Globus pallidus (tissue), 1 donor: ENCODE data around the gene DPY19L2.
"Not testable (repeated sequence)": the region's sequence is repeated elsewhere in the genome, so short reads cannot be mapped to it uniquely, and the experiment has no call there.

Experiments
- DNase-seq: peaks from one replicate; pipeline ENCODE4 v3.0.0-alpha.2; 2015; ENCODE audit warnings: low spot score

The DPY19L2 gene

DNA sequence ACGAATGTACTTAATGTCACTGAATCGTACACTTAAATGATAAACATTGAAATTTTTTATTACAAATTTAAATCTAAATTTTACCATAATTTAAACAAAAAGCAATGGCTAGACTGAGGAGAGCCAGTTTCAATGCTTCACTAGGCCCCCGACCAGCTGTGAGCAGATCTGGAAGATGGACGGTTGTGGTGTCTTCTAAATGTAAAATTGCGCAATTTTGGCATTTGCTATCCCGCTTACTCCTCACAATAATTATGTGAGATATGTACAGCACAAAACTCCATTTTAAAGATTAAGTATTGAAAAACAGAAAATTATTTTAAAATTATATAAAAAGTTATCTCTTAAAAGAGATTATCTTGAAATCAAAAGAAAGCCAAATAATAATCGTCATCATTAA, 5.3 kb downstream of the DPY19L2 start:
- DNase-seq = not testable (repeated sequence)

DNA sequence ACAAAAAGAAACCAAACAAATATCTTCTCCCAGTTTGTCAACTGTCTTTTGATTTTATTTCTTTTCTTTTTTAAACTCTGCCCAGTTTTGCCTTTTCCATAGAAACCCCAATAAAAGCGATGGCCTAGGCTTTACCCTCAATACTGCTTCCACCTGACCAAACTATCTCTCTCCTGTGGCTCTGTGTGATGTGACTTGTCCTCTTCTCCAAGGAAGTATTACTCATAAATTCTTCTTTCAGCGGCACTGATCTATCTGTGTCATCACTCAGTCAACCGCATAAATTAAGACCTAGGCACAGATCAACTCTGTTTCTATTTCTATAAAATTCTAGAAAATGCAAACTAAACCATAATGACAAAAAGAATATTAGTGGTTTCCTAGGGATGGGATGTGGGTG, 9.8 kb downstream of the DPY19L2 start:
- not testable (repeated sequence) for DNase-seq

DNA sequence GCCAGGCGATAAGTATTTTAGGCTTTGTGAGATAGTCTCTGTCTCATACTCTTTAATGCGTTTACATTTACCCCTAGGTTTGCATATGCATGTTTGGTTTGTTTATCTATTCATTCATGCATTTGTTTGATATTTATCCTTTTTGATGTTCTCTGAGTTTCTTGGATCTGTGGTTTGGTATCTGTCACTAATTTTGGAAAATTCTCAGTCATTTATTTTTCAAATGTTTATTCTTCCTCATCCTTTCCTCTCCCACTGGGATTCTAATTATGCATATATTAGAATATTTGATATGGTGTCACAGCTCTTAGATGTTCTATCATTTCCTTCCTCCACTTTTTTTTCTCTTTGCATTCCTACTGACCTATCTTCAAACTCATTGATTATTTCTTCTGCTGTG, 11.9 kb downstream of the DPY19L2 start:
- DNase-seq = not testable (repeated sequence)

DNA sequence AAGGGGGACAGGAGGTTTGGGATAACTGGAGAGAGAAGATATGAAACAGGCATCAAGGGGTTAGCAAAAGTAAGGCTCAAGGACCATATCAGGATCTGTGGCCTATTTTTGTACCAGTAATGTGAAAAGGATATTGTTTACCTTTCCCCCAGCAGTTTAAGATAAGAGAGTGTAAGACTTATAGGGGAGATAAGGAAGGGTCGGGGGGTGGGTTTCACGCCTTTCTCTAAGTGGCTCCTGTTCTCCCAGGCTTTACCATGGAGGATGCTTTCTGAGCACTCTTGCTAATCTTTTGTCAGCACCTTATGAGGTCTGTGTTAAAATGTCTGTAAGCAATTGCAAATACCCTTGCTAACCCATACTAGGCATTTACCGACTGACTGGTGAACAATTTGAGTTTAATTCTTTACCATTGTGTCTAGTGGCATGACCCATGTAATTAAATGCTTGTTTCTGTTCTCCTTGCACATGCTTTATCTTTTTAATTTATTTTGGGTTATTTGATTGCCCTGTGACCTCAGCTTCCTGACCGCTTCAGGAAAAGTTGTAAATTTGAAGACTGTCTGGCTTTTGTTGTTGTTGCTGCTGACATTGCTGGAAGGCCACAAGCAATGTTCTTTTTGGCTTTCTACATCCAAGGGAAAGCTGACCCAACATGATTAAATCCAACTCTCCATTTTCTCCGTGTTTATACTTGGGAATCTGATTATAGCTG, 12.6 kb downstream of the DPY19L2 start:
- DNase-seq = not testable (repeated sequence)

DNA sequence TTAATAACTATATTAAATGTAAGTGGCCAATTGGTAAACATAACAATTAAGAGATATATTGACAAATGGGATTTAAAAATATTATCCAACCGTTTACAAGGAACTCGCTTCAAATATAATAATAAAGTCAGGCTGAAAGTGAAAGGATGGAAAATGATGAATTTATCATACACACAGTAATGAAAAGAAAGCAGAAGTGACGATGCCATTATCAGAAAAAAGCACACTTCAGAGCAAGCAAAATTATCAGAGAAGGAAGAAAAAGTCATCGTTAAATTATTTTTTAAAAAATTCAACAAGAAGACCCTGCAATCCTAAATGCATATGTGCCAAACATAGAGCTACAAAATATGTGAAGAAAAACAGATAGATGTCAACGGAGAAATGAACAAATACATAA, 13.8 kb downstream of the DPY19L2 start:
- not testable (repeated sequence) for DNase-seq

DNA sequence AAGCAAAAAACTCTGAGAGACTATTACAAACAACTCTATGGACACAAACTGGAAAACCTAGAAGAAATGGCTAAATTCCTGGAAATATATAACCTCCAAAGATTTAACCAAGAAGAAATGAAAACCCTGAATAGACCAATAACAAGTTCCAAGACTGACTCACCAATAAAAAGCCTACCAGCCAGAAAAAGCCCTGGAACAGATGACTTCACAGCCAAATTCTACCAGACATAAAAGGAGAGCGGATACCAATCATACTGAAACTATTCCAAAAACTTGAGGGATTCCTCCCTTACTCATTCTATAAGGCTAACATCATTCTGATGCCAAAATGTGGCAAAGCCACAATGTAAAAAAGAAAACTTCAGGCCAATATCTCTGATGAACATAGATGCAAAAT, 18.8 kb downstream of the DPY19L2 start:
- not testable (repeated sequence) for DNase-seq

DNA sequence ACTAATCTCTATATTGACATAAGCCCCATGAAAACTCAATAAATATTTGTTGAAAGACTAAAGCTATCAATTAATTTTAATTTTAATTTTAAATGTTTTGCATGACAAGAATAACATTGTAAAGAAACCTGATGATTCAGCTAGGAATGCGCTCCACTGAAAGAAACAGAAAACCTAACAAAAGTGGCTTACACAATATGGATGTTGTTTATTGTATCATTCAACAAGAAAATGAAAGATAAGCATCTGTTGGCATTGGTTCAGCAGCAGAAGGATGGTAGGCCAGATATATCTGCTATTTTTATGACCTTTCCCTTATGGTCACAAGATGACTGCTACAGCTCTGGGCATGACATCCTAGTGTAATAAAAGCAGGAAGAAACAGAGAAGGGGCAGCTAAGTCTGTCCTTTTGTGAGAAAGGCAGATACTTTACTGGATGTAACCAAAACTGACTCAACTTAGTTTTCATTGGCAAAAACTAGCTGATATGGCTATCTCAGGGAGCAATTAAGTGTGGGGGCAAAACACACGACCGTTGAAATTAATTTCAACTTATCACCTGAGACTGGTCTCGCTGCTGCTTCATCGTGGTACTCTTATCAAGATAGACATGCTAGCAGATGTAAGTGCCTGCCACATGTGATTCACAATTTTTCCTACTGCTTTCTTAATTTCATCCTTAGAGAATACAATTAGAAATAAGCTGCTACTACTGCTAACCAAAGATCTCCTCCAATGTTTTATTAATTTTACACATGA, 24.7 kb downstream of the DPY19L2 start:
- not testable (repeated sequence) for DNase-seq

DNA sequence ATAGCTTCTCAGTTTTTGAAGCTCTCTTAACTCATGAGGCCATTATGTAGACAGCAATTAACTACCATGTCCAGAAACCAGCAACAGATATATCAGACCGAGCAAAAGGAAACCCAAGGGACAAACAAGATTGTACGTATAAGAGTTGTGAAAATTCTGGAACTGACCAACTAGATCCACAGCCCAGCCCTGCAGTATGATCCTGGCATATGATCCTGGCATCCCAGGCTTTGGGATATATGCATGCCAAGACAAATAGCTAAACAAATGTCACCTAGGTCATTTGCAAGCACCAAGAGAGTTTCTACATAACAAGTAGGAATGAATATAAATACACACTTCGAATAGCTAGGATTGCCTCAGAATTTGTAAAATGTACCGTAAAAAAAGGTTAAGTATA, 44.0 kb downstream of the DPY19L2 start:
- not testable (repeated sequence) for DNase-seq

DNA sequence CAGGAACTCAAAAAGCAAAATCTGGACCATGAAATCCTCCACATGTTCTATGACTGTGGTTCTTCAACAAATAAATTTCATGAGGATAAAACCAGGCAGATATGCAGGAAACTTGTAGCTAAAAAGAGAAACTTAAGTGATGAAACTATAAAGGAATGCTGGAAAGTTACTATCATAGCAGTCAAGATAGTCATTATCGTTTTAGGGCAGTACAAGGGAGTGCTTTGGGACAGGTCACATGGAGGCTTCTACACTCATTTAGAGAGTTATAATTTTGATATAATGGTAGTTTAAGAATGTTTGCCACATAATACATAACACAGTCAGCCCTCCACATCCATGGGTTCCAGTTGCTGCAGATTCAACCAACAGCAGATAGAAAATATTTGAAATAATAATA, 52.7 kb downstream of the DPY19L2 start:
- not testable (repeated sequence) for DNase-seq

DNA sequence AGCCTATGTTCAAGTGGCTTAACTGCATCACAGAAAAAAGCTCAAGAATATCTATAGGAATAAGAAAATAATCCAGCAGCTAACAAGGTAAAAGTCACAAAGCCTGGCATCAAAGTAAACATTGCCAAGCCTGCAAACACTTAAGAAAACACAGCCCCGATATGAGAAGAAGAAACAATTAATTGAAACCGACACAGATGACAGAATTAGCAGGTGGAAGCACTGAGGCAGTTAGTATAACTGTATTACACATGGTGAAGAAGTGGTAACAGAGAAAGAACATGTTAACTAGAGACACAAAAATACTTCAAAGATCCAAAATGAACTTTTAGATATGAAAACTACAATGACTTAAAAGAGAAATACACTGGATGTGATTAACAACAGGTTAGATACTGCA, 57.0 kb downstream of the DPY19L2 start:
- DNase-seq = not testable (repeated sequence)

DNA sequence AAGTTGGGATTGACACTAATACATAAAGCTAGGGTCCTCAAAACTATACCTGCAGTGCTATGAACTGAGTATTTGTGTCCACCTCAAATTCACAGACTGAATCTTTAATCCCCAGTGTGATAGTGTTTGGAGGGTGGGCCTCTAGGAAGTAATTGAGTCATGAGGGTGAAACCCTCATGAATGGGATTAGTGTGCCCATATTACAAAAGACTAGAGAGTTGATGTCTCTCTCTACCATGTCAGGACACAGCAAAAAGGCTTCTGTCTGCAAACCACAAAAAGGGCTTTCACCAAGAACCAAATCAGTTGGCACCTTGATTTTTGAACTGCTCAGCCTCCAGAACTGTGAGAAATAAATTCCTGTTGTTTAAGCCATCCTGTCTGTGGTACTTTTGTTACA, 59.0 kb downstream of the DPY19L2 start:
- DNase-seq = not testable (repeated sequence)

DNA sequence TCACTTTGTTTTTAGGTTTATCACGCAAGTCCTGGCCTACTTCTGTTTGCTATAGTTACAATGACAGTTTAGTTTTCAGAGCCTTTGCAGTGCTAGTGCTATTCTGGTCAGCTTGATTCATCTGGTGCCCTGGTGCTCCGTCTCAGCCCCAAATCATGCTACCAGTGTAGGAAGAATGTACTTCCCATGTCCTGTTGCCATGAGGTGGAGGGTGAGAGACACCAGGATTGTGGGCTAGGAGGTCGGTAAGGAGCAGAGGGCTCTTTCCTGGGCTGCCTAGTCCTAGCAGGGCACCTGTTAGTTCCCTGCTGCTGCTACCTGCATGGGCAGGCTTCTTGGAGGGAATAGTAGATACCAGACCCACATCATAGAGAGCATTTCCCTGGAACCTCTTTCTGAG, 63.3 kb downstream of the DPY19L2 start:
- DNase-seq = not testable (repeated sequence)

DNA sequence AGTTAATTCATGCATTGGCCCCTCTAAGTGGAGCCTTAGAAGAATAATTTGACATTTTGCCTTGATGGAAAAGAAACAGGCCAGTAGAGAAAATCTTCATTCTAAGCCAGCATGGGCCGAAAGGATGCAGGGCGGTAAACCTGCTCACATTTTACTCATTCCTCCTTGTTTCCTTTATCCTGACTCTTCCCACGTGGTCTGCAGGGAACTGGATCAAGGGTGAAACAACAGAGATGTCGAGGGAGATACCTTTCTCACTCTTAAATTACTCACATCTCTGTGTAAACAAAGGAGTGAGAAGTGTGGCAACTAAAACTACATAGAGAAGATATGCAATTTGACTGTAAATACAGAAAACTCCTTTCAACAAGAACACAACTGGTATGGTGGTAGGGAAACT, 73.5 kb downstream of the DPY19L2 start:
- DNase-seq = not testable (repeated sequence)

DNA sequence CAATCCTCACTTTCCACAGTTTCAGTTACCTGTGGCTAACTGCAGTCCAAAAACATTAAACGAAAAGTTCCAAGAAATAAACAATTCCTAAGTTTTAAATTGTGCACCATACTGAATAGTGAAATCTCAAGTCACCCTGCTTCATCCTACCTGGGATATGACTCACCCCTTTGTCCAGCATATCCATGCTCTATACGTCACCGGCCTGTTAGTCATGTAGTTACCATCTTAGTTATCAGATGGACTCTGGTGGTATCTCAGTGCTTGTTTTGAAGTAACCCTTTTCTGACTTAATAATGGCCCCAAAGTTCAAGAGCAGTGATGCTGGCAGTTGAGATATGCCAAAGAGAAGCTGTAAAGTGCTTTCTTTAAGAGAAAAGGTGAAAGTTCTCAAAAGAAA, 83.9 kb downstream of the DPY19L2 start:
- not testable (repeated sequence) for DNase-seq

DNA sequence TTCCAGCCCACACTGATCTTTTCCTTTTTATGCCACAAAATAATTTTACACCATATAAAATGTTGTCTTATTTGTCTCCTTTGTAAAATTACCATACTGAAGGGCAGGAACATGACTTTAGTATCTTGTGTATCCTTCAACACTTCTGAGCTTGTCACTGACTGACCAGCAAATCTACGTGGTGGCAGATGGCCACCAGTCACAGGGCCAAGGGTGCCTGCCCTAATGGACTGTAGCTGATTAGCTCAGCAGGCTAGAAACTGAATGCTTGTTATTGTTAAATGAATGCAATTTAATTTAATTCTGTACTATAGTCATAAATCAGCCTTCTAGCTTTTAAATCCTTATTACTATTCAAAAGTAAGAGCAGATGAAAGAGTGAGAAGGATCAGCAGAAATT, 85.0 kb downstream of the DPY19L2 start:
- not testable (repeated sequence) for DNase-seq

DNA sequence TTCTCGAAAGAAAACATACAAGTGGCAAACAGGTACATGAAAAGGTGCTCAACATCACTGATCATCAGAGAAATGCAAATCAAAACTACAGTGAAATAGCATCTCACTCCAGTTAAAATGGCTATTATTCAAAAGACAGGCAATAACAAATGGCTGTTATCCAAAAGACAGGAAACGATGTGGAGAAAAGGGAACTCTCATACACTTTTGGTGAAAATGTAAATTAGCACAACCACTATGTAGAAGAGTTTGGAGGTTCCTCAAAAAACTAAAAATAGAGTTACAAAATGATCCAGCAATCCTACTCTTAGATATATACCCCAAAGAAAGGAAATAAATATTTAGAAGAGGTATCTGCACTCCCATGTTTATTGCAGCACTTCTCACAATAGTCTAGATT, 90.7 kb downstream of the DPY19L2 start:
- DNase-seq = not testable (repeated sequence)

DNA sequence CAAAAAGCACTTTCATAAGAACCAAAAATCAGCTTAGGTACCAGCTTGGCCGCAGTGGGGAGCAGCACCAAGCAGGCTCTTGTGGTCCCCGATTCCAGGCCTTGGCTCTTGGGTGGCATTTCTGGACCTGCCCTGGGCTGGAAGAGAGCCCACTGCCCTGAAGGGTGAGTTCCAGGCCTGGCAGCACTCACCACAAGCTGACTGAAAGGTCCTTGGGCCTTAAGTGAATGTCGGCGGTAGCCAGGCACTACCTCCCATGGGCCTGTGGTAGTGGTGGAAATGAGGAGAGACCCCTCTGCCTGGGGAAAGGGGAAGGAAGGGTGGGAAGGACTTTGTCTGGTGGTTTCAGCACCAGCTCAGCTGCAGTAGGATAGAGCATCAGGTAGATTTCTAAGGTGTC, 96.3 kb downstream of the DPY19L2 start:
- not testable (repeated sequence) for DNase-seq

DNA sequence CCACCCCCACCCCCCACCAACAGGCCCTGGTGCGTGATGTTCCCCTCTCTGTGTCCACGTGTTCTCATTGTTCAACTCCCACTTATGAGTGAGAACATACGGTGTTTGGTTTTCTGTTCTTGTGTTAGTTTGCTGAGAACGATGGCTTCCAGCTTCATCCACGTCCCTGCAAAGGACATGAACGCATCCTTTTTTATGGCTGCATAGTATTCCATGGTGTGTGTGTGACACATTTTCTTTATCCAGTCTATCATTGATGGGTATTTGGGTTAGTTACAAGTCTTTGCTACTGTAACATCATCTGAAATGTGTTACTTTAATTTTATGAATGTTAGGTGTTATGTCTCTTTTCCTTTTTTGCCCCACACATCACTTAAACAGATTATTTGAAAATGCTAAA, 109.8 kb downstream of the DPY19L2 start:
- not testable (repeated sequence) for DNase-seq

DNA sequence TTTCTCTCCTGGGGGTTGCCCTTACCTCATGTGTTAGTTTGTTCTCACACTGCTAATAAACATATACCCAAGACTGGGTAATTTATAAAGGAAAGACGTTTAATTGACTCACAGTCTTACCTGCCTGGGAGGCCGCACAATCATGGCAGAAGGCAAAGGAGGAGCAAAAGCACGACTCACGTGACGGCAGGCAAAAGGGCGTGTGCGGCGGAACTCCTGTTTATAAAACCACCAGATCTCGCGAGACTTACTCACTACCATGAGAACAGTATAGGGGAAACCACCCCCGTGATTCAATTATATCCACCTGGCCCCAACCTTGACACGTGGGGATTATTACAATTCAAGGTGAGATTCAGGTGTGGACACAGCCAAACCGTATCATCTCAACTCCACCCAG, 116.9 kb downstream of the DPY19L2 start:
- DNase-seq = not testable (repeated sequence)

DNA sequence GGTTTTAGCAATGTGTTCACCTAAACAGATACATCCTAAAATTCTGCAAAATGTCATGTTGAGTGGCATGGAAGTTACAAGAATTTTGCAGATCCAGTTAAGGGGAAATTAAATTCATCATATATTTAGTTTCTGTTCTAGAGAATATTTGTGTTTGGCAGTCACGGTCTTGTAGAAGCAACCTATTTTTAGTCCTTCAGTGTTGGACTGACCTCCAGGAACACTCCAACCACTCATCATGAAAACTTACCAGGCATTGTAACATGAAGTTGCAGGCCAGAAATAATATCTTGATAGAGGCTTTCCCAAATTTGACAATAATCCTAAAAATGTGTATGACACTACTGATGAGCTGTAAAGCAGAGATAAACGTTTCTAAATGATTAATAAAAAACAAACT, 119.3 kb downstream of the DPY19L2 start:
- not testable (repeated sequence) for DNase-seq

DNA sequence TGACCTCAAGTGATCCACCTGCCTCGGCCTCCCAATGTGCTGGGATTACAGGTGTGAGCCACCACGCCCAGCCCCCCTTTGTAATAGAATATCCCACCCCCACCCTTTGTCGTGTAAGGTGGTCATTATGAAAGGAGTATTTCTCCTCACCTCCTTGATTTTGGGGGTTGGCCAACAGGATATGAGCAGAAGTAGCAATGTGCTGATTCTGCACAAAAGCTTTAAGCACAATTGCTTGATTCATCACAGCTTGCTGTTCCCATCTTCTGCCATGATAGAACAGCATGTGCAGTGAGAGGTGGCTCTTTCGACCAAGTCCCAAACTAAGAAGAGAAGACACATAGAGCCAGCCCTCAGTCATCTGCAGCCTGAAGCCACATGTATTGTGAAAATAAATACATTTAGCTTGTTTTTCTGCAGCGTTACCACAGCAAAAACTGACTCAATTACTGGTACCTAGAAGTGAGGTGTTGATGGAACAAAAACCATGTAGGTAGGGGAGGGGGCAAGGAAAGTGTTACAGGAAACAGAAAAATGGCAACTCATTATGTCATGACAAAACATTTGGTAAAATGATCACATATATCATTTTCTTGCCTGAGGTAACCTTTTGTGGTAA, 122.9 kb downstream of the DPY19L2 start:
- not testable (repeated sequence) for DNase-seq

DNA sequence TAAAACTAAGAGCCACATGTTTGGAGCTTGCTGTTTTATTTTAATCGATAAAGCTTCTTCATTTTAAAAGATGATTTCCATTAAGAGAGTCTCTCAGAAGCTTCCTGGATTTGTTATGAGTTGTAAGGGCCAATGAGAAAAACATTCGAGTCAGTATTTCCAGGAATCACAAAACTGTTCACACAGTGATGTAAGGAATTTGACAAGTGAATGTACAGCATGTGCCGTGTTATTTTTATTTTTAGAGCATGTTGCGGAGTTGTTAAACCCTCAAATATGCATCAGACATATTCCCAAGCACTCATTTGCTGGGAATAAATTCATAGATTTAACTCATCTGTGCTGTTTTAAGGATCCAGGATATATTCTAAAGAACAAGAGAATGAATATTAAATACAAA, 129.6 kb downstream of the DPY19L2 start:
- not testable (repeated sequence) for DNase-seq

DNA sequence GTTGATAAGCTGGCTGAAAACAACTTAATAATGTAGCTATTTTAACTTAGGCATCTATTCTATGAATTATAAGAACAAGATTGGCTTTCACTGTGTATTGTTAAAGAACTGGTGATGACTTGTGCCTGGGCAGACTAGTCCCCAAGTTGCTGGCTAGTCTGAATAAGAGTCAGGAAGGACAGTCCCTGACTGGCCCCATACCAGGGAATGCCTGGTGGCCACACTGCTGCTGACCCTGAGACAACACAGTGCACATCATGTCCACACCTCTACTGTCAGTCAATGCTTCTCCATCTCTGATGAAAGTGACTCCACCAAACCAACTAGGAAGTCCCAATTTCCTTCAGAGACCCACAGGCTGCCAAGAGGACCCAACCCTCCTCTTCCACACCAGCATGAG, 130.5 kb downstream of the DPY19L2 start:
- DNase-seq = not testable (repeated sequence)
